Stimulated activated CD4-positive, alpha-beta T cell treated with anti-CD3 and anti-CD28 coated beads, Interleukin-2, amount 100 ng/mL, for 4 hours (primary cell): ENCODE measurements around the gene L1TD1.
"Not testable (repeated sequence)": the region's sequence is repeated elsewhere in the genome, so short reads cannot be mapped to it uniquely, and the experiment has no call there.

ENCODE experiments used
- DNase-seq: peaks from one replicate; pipeline ENCODE4 v3.0.0-alpha.2; 2020; ENCODE audit warnings: low read depth

Gene L1TD1

DNA sequence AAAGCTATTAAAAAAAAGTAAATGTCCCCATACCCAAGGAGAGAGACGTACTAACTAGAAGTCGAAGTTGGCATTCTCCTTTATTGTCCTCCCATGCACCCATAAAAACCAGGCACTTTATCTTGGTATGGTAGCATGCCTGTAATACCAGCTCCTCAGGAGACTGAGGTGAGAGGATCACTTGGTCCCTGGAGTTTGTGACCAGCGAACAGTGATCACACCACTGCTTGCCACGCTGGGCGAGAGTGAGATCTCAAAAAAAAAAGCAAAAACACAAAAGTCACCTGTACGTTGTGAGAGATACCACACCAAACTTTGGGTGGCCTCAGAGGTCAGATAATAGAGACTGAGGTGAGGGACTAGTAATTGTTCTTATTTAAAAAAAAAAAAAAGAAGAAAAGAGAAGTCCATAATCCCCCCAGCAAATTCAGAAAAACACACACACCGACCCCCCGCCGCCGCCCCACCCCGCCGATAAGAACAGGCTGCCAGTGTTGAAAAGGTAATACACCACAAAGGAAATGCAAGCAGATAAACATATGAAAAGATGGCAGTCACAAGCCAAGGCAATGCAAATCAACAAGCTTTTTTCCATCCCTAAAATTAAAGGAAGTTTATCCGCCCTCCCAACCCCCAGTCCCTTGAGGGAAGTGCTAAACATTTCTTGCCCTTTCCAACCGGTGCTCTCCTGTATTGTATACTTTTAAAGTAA is 3.6 kb downstream of the L1TD1 start:
- DNase-seq = no peak

GRCh38 chr1:62198781-62199125 is 4.1 kb downstream of the L1TD1 start:
- DNase-seq = no peak

DNA sequence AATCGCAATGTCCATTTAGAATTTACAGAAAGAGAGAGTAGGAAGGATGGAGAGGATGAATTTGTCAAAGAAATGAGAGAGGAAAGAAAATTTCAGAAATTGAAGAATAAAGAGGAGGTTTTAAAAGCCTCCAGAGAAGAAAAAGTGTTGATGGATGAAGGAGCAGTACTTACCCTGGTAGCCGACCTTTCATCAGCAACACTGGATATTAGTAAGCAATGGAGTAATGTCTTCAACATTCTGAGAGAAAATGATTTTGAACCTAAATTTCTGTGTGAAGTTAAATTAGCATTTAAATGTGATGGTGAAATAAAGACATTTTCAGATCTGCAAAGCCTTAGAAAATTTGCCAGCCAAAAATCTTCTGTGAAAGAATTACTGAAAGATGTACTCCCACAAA is 12.5 kb downstream of the L1TD1 start:
- no peak for DNase-seq

GRCh38 chr1:62208087-62208486 is 13.4 kb downstream of the L1TD1 start:
- no peak for DNase-seq

GRCh38 chr1:62208970-62209369 is 14.3 kb downstream of the L1TD1 start:
- no peak for DNase-seq

DNA sequence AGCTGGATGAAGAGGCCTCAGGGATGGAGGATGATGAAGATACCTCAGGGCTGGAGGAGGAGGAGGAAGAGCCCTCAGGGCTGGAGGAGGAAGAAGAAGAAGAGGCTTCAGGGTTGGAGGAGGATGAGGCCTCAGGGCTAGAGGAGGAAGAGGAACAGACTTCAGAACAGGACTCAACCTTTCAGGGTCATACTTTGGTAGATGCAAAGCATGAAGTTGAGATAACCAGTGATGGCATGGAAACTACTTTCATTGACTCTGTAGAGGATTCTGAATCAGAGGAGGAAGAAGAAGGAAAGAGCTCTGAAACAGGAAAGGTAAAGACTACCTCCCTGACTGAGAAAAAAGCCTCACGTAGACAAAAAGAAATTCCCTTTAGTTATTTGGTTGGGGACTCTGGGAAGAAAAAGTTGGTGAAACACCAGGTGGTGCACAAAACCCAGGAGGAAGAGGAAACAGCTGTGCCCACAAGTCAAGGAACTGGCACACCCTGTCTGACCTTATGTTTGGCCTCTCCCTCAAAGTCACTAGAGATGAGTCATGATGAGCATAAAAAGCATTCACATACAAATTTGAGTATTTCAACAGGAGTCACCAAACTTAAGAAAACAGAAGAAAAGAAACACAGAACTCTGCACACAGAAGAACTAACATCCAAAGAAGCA is 15.4 kb downstream of the L1TD1 start:
- no peak for DNase-seq

DNA sequence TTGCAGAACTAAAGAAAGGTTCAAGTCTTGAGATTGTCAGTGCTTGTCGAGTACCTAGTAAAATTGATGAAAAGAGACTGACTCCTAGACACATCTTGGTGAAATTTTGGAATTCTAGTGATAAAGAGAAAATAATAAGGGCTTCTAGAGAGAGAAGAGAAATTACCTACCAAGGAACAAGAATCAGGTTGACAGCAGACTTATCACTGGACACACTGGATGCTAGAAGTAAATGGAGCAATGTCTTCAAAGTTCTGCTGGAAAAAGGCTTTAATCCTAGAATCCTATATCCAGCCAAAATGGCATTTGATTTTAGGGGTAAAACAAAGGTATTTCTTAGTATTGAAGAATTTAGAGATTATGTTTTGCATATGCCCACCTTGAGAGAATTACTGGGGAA is 16.3 kb downstream of the L1TD1 start:
- no peak for DNase-seq

GRCh38 chr1:62212411-62212810 is 17.8 kb downstream of the L1TD1 start:
- DNase-seq = no peak

GRCh38 chr1:62213075-62213914 is 18.6 kb downstream of the L1TD1 start:
- no peak for DNase-seq

DNA sequence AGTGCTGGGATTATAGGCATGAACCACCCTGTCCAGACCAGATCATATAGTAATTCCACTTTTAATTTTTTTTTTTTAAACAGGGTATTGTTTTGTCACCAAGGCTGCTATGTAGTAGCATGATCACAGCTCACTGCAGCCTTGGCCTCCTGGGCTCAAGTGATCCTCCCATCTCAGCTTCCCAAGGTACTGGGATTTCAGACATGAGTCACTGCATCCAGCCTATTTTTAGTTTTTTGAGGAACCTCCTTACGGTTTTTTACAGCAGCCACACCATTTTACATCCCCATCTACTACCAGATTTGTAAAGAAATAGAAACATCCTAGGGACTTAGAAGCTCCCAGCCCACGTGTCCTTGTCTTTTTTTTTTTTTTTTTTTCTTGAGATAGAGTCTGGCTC is 24.0 kb downstream of the L1TD1 start:
- no peak for DNase-seq

DNA sequence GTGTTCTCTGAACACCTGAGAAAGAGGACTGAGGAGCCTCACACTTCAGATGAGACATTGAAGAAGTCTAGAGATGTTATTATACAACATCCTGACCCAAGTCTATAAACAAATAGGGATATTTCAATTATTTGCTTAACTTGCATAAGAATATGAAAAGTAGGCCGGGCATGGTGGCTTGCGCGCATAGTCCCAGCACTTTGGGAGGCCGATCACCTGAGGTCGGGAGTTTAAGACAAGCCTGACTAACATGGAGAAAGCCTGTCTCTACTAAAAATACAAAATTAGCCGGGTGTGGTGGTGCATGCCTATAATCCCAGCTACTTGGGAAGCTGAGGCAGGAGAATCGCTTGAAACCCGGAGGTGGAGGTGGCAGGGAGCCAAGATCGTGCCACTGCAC is 25.8 kb downstream of the L1TD1 start:
- DNase-seq = not testable (repeated sequence)

DNA sequence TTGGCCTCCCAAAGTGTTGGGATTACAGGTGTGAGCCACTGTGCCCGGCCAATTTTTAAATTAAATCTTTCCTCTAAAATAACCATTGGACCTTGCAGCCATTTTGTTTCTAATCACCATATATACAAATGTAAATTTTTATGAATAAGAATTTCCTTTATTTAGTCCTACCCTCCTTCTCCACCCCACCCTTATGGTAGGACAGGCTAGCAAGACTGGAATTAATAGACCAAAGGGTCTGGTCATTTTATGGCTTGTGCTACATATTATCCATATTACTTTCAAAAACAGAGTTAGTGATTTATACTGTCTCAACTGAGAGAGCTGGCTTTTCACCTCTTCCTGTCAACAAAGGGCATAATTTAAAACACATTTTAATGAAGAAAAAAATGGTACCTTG is 26.5 kb downstream of the L1TD1 start:
- DNase-seq = no peak

GRCh38 chr1:62222321-62222720 is 27.7 kb downstream of the L1TD1 start:
- DNase-seq = no peak

DNA sequence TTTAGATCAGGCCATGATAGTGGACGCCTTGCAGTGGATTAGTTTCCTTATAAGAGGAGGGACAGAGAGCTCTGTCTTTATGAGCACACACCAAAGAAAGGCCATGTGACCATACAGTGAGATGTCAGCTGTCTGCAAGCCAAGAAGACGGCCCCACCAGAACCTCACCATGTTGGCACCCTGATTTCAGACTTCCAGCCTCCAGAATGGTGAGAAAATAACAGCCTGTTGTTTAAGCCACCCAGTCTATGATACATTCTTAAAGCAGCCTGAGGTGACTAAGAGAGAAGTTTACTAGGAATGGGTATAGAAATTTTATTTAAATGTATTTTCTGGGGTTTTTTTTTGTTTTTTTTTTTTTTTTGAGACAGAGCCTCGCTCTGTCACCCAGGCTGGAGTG is 29.5 kb downstream of the L1TD1 start:
- DNase-seq = no peak

DNA sequence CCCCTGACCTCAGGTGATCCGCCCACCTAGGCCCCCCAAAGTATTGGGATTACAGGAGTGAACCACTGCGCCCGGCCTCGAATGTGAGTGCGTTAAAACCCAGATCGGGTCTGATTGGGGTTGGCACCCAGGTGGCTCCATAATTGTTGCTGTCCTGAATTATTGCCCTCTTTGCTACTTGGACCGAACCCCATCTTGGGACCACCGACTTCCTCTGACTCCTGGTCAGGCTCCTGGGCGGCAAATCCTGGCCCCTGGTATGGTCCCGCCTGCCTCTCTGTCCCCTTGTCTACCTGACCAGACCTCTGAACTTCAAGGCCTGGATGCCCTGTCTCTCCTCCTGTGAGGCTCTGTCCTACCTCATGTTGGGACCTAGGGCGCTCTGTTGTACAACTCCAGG is 32.8 kb downstream of the L1TD1 start:
- no peak for DNase-seq

DNA sequence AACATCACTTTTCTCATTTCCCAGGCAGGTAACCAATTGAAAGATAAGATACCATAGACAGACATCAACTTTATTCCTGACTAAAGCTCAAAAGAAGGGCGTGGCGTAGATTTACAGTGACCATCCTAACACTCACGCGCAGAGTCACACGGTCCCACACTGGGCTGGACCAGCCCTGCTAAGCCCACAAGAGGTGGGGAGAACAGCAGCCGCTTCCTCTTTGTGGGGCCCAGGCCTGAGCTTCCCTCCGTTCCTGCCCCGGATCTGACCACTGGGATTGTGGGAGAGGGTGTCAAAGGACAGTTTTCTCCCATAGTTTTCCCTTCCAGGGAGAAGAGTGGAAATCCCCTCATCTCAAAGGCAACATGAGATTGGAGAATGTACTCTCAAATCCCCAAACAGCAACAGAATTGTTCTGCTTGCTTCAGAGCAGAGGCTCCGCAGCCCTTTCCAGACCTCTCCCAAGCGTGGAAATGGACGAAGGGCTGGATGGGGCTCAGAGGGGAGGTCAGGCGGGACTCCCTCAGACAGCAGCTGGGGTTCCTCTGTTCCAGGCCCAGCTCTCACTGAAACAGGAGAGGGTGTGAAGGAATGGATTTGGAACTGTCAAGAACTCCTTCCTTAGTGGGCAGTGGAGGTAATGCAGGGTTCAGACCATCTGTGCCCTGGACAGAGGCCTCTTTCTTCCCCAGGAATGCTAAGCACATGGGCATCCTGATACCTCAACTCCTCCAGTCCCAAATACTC is 33.7 kb downstream of the L1TD1 start:
- no peak for DNase-seq

DNA sequence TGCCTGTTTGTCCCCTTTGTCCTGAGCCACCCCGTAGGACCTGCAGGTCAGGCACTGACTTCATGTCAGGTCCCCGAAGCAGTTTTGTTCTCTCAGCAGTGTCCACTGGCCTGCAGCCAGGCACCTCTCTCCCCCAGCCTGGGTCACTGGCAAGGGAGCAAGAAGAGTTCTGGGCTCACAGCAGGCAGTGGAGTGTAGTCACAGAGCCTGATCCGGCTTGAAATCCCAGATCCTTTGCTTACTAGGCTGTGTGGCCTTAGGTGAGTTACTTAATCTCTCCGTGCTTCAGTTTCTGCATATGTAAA is 34.2 kb downstream of the L1TD1 start:
- DNase-seq = no peak

GRCh38 chr1:62229468-62229867 is 34.8 kb downstream of the L1TD1 start:
- no peak for DNase-seq

DNA sequence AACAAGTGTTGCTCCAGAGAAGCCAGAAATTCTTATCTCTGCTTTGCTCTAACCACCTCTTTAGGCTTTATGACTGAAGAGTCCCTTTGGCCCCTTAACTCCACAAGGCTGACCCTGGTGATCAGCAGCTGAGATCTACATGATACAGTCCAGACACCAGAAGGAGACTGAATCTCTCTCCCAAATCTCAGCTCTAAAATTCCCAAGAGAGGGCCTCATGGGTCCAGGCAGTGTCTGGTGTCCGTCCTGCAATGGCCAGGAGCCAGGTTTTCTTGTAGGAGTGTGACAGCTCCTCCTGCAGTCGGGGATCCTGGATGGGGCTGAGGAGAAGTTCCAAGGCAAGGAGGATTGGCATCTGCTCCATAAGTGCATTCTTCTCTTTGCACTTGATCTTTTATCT is 35.3 kb downstream of the L1TD1 start:
- no peak for DNase-seq

DNA sequence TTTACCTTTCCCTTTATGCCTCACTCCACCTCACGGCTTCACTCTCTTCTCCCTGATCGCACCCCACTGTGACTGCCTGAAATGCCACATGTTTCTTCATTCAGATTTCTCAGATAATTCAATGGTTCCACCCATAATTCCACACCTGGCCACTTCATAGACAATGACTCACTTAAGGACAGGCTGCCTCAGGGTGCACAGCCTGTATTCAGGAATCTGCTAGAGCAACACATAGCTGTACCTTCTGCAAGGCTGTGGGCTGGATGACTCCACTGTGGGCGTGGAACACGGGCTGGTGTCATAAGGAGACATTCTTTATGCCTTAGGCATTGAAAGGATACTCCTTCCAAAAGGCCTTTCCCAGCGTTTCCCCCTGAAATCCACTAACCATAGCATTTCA is 36.1 kb downstream of the L1TD1 start:
- no peak for DNase-seq

DNA sequence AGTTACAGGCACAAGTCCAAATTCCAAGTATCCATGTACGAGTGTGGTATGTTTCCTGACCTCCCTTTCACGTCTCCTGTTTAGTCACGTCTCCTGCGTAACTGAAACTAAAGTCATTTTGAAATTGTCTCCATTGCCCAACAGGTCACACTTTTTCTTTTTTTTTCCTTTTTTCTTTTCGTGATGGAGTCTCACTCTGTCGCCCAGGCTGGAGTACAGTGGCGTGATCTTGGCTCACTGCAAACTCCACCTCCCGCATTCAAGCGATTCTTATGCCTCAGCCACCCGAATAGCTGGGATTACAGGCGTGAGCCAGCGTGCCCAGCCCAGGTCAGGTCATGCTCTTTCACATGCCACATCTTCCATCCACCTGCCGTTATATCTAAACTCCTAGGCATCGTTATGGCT is 38.2 kb downstream of the L1TD1 start:
- DNase-seq = no peak

DNA sequence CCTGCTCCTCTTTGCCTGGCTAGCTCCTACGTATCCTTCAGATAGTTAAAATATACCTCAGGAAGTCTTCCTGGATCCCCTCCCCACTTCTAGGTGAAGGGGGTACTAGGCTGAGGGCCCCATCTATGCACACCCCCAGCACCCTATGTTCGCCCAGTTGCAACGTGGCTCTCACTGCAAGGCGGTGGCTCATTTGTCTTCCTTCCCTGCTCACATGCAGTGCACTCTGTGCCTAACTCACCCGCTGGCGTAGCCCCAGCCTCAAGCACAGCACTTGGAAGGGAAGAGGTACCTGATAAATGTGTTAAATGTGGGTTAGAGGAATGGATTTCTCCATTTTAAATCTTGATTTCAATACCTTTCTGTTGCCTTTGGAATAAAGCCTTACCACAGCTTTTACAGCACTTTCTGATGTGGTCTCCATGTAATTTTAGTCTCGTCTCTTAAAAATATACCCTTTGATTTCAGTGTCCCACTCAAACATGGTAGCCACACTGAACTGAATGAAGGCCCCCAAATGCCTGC is 39.3 kb downstream of the L1TD1 start:
- no peak for DNase-seq

- no peak for DNase-seq
Measured at GRCh38 chr1:62234688-62235087, 40.0 kb downstream of the L1TD1 start.
